ENCODE results near the gene PITX2. TPM values are rescaled to one million over a fixed set of nuclear protein-coding genes. Genes with fewer than 3 reads are reported as not detected.
A peak's percentile ranks its signal among the peaks of the same experiment; 100 is the strongest.

The PITX2 gene
- total RNA-seq, 1 donor from 2014 or later: 0.09 TPM

DNA sequence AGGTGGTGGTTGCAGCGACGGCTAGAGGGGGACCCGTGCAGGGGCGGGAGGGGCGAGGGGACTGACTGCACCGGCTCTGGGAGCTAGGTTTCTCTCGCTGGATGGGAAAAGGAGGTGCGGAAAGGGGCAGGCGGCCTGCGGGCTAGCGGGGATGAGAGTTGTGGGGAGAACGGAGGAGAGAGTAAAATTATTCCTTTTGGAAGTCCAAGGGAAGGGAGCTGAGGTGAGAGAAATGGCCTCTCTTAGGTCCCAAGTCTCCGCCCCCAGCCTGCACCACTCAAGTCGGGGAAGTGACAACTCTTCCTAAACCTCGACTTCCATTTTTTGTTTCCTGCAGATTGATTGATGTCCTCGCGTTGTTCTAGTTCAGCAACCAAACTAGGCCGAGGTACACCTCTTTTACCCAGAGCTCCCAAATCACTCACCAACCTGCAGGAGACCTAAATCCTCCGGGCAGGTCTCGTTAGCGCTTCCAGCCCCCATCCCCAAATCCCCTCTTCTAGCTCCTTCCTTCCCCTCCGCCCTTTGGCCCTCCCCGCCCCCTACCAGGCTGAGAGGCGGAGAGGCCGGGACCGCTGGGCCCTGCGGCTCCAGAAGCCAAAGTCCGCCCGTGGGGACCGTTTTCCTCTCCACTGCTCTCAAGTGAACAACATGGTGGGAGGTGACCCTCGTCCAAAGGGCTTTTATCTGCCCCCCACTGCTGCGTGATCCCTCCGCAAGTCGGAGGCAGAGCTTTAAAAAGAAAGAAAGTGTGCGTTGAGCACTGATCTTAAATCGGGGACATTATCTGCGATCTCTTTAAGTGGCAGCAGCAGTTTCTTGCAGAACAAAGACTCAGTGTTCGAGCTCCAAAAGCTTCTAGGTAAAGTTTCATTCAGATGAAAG, 7.3 kb downstream of the PITX2 start:
- H3K4me1 Mint-ChIP-seq: peaks cover 2% of the 10 kb centered on the region
- H3K4me3 Mint-ChIP-seq: no peak overlapping the region
- H3K9me3 Mint-ChIP-seq: peaks cover 17% of the 10 kb centered on the region
- peak overlapping the region; percentile 37 for H3K27ac Mint-ChIP-seq
- intact Hi-C loops (cut with micrococcal nuclease): loop anchor here (2.0 kb wide), 2 partner anchors 15 to 23 kb away; no protein-coding TSS in a partner anchor
- H3K36me3 Mint-ChIP-seq (ENCODE audit: low read depth): peaks cover 1% of the 10 kb centered on the region
- peaks cover 90% of the 10 kb centered on the region for H3K27me3 Mint-ChIP-seq
- DNase-seq: peak; percentile 53

DNA sequence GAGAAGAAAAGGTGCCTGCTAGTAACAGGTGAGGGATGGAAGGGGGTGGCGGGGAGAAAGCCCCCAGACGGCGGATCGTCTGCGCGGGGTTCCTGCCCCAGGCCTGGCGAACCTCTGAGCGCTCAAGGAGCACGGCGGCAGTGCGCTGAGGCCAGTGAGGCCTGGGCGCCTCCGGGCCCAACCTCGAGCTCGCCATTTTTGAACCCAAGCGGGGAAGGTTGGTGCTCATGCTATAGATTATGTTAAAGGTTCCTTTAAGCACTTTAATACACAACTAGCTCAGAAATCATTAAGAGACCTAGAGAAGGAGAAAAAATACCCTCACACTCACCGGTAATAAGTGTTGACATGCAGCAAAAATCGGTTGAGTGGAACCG, 7.9 kb downstream of the PITX2 start:
- H3K27ac Mint-ChIP-seq: peak overlapping the region; percentile 28
- H3K4me3 Mint-ChIP-seq: no peak overlapping the region
- H3K9me3 Mint-ChIP-seq: peaks cover 13% of the 10 kb centered on the region
- H3K27me3 Mint-ChIP-seq: peaks cover 88% of the 10 kb centered on the region
- peaks cover 3% of the 10 kb centered on the region for H3K36me3 Mint-ChIP-seq (ENCODE audit: low read depth)
- no peak for DNase-seq
- peaks cover 2% of the 10 kb centered on the region for H3K4me1 Mint-ChIP-seq
- intact Hi-C loops (cut with micrococcal nuclease): no loop called here

DNA sequence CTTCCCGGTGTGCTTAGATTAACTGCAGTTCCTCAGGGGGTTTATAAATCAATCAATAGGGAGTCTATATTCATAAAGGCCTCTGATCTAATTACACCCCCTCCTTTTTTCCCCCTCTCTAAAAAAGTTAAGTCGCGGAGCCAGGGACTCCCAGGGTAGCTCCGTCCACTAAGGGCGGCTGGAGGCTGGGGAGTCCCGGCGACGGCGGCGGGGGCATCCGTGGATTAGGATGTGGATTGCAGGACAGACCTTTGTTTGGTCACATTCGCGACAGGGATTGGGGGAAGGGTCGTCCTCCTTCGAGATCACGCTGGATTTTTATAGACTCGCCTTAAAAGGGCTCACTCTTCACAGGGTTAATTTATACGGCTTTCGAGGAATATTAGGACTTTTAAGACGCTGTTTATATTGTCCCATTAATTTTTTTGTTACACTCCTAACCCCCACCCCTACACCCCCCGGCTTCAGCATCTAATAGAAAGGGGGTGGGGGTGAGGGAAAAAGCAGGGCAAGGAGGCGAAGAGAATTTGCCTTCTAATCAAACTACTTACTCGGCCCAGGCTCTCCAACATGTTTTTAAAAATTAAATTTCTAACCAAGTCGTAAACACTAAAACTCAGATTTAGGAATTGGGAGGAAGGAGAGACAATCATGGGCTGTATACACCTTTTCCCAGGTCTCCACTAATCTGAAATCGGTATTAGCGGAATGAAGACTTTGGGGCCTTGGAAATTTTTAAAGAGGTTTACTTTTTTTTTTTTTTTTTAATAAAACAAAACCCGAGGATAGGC, 8.5 kb downstream of the PITX2 start:
- Mint-ChIP-seq H3K27ac (no peak overlapping the region), H3K27me3 (peaks cover 87% of the 10 kb centered on the region), H3K4me3 (no peak overlapping the region), H3K36me3 (ENCODE audit: low read depth) (peaks cover 3% of the 10 kb centered on the region), H3K9me3 (peaks cover 13% of the 10 kb centered on the region), H3K4me1 (peaks cover 2% of the 10 kb centered on the region)
- intact Hi-C loops (cut with micrococcal nuclease): no loop called here
- peak; percentile 54 for DNase-seq

DNA sequence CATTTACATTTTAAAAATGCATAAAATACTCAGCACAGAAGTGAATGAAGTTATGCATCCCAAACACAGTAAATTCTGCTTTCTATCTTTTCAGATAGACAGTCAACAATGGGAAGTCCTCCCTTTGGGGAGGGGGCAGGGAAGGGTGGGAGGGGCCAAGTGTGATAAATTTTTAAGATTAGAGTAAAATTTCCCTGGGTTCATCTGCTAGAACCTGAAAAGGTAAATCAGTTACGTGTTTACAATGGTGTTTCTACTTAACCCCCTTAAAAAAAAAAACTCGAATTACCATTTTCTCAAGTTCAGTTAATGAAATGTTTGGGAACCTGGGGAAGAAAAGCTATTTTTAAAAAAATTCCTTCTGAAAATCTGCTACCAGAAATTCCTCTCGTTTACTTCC, 9.1 kb downstream of the PITX2 start:
- no peak for DNase-seq
- Mint-ChIP-seq H3K4me1 (peaks cover 2% of the 10 kb centered on the region), H3K36me3 (ENCODE audit: low read depth) (peaks cover 3% of the 10 kb centered on the region), H3K27me3 (peaks cover 87% of the 10 kb centered on the region), H3K27ac (no peak overlapping the region), H3K9me3 (peaks cover 13% of the 10 kb centered on the region), H3K4me3 (no peak overlapping the region)
- intact Hi-C loops (cut with micrococcal nuclease): no loop called here

DNA sequence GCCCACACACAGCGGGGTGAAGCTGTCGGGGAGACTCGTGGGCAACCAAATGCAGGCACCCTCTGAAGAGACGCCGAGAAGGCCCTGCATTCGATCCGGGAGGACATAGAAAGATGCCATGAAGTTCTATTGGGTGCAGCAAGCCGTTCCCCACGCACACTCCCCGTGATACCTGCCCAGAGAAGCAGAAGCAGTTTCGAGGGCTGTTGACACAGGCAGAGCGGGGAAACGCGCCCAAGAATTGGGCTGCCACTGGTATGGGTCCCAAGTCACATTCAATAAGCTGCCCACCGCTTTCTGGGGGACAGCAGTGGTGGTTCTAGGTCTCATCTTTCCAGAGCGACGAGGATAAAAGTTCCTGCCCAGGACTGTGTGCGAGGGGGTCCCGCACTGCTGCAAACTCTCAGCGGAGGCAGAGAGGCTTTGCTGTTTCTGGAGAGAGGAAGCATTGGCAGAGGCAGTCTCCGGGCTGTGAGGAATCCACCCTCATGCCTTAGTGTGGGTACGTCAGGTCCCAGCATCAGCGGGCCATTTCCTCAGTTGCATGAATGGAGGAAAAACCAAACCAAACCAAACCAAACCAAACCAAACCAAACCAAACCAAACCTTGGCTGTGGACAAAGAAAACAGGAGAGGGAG, 10.1 kb downstream of the PITX2 start:
- no peak for DNase-seq

DNA sequence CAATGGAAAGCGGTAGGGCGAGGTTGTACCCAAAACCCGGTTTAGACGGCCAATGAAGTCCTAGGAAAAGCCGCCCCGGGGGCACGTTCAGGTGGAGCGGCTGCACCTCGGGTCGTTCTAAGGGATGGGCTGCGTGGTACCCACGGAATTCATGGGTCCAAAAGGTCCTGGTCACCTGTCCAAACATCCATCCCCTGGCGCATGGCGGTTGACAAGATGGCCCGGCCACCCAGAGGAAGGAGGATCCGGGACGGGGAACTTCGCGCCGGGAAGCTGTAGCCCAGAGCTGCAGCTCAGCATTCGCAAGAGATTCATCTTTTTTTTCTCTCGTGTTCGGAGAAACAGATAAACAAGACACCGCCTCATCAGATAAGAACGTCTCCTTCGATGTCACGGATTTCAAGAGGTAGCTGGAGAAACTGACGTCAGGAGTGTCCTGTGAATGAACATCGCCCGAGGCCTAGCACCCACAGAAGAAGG, 10.9 kb downstream of the PITX2 start:
- Mint-ChIP-seq H3K27ac (no peak overlapping the region), H3K4me1 (no peaks in the 10 kb centered on the region), H3K9me3 (peaks cover 6% of the 10 kb centered on the region), H3K36me3 (ENCODE audit: low read depth) (peaks cover 3% of the 10 kb centered on the region), H3K4me3 (no peak overlapping the region), H3K27me3 (peaks cover 79% of the 10 kb centered on the region)
- peak; percentile 53 for DNase-seq
- intact Hi-C loops (cut with micrococcal nuclease): loop anchor here (1.0 kb wide), 1 partner anchor 9 kb away; no protein-coding TSS in a partner anchor

More for the DNA sequence above, 10.1 kb downstream of the PITX2 start:
- Mint-ChIP-seq H3K27ac (no peak overlapping the region), H3K27me3 (peaks cover 85% of the 10 kb centered on the region), H3K9me3 (peaks cover 6% of the 10 kb centered on the region), H3K36me3 (ENCODE audit: low read depth) (peaks cover 3% of the 10 kb centered on the region), H3K4me1 (no peaks in the 10 kb centered on the region), H3K4me3 (no peak overlapping the region)
- intact Hi-C loops (cut with micrococcal nuclease): no loop called here

DNA sequence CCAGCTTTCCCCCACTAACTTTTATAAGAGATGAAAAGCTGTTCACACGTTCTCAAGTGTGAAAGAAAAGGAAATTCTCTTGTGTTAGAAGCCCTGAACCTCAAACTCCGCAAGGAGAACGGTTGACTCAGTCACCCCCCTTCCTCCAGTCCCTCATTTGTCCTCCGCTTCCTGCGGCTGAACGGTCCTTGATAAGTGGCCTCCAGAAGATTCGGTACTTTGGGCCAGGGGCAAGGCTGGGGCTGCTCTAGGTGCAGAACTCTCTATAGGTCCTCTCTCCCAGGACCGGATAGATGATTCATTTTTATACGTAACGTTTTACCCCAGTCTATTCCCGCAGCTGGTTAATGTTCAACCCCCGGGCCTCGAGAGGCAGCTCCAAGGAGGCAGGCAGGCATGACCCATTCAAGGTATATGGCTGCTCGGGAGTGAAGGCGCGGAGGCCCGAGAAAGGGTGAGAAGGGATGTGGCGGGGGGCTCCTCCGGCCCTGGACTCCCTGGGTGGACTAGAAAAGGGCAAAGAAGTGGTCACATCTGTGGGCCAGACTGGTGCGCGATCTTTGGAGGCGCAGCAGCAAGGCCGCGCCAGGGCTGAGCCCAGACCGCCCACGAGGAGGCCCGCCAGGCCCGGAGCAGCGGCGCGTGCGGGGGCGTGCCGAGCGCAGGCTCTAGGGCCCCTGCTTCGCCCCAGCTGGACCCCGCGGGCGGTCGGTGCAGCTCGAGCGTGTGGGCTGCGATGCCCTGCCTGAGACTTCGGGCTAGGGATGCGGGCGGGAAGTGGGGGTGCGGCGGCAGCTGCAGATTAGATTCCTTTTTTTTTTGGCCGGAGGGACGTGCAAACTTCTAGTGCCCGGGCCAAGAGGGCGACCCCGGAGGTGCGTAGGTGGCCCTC, 11.7 kb downstream of the PITX2 start:
- Mint-ChIP-seq H3K4me1 (no peaks in the 10 kb centered on the region), H3K4me3 (no peak overlapping the region), H3K27ac (no peak overlapping the region), H3K9me3 (peaks cover 6% of the 10 kb centered on the region), H3K36me3 (ENCODE audit: low read depth) (peaks cover 3% of the 10 kb centered on the region), H3K27me3 (peaks cover 70% of the 10 kb centered on the region)
- intact Hi-C loops (cut with micrococcal nuclease): loop anchor here (1.0 kb wide), 1 partner anchor 10 kb away; no protein-coding TSS in a partner anchor
- peak; percentile 53 for DNase-seq

DNA sequence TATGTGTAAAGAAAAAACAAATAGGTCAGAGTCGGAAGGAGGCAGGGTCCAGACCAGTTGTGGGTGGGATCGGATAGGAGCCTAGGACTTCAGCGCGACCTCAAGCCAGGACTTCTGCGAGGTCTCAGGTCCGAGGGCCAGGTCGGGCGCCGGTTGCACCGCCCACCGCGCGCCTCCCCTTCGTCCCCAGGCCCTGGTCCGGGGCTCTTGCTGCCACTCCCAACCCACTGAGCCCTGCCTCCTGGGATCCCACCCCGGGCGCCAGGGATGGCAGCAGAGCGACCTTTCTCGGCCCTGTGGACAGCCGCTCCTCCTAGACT, 12.3 kb downstream of the PITX2 start:
- Mint-ChIP-seq H3K9me3 (peaks cover 6% of the 10 kb centered on the region), H3K4me1 (no peaks in the 10 kb centered on the region), H3K36me3 (ENCODE audit: low read depth) (peaks cover 3% of the 10 kb centered on the region), H3K27ac (no peak overlapping the region), H3K27me3 (peaks cover 66% of the 10 kb centered on the region), H3K4me3 (no peak overlapping the region)
- intact Hi-C loops (cut with micrococcal nuclease): no loop called here
- no peak for DNase-seq

DNA sequence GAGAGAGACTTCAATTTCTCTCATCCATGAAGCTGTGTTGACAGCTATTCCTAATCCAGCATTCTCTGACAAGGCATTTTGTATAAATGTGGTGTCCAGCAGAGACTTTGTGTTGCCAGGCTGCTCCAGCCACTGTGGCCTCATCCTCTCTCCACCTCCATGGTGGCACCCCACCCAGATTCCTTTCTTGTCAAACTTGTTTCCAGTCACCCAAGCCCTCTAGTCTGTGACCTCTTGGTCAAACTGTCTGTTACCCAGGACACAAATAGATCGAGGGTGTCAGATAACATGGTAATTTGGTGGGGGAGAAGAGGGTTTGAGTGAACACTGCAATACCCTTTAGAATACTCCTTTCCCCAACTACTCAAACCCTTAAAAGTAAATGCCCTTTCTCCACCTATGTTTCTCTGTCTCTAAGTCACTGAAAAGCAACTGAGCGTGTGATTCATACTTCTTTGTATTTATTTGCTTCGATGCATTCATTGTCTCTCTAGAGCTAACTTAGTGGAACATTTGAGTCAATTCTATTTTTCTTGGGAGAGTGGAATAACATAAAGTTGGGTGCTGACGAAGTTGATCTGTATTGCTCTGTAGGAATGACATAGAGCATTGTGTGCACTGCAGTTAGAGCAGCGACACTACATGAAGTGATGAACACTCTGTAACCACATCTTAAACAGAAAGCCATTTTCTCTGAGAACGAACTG, 13.7 kb downstream of the PITX2 start:
- Mint-ChIP-seq H3K4me1 (no peaks in the 10 kb centered on the region), H3K27ac (no peak overlapping the region), H3K9me3 (peaks cover 4% of the 10 kb centered on the region), H3K27me3 (peaks cover 55% of the 10 kb centered on the region), H3K4me3 (no peak overlapping the region), H3K36me3 (ENCODE audit: low read depth) (peaks cover 3% of the 10 kb centered on the region)
- DNase-seq: no peak
- intact Hi-C loops (cut with micrococcal nuclease): no loop called here

DNA sequence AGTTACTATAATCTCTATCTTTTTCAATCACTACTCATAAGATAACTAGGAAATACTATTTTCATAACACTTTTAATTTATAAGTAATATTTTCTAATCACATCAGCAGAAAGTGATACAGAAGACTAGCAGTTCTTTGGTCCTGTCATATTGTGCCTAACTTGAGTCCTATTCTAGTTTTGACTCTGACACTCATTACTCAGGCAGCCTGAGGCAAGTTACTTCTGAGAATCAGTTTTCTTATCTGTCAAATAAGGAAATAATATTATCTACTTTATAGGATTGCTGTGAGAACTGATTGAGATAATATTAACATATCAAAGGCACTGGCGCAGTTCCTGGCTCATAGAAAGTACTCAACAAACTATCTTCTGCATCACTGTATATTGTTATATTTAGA, 17.8 kb downstream of the PITX2 start:
- H3K9me3 Mint-ChIP-seq: no peaks in the 10 kb centered on the region
- no peak overlapping the region for H3K4me3 Mint-ChIP-seq
- H3K27ac Mint-ChIP-seq: no peak overlapping the region
- H3K27me3 Mint-ChIP-seq: peaks cover 28% of the 10 kb centered on the region
- no peak for DNase-seq
- H3K4me1 Mint-ChIP-seq: no peaks in the 10 kb centered on the region
- intact Hi-C loops (cut with micrococcal nuclease): no loop called here
- no peaks in the 10 kb centered on the region for H3K36me3 Mint-ChIP-seq (ENCODE audit: low read depth)

DNA sequence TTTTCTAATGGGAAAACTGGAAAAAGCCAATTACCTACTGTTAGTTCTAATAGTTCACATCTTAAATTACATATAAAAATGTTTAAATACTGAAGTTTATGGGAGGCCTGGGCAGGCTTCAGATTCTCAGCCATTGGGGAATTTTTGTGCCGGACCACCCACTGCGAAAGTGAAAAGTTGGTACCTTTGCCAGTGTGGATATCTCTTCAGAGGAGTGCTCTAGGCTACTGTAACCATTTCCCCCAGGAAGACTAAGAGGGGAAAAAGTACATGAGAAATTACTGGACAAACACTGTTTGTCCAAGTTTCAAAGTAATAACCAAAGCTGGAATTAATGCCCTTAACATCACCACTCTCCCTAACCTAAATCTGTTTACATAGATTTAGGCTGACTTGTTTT, 20.8 kb downstream of the PITX2 start:
- peaks cover 17% of the 10 kb centered on the region for H3K27me3 Mint-ChIP-seq
- H3K27ac Mint-ChIP-seq: no peak overlapping the region
- intact Hi-C loops (cut with micrococcal nuclease): no loop called here
- H3K4me3 Mint-ChIP-seq: no peak overlapping the region
- H3K36me3 Mint-ChIP-seq (ENCODE audit: low read depth): no peaks in the 10 kb centered on the region
- H3K9me3 Mint-ChIP-seq: peaks cover 3% of the 10 kb centered on the region
- H3K4me1 Mint-ChIP-seq: no peaks in the 10 kb centered on the region
- no peak for DNase-seq

DNA sequence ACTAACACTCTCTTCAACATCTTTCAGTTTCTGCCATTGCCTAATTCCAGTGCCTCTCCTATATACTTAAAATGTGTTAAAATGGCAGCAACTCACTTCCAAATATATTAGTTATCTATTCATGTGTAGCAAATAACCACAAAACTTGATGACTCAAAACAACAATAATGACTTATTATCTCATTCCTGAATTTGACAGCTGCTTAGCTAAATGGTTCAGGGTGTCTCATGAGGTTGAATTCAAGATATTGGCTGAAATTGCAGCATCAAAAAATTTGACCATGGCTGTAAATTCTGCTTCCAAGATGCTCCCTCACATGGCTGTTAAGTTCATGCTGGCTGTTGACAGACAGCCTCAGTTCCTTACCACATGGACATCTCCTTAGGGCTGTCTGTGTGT, 25.3 kb downstream of the PITX2 start:
- Mint-ChIP-seq H3K4me1 (no peaks in the 10 kb centered on the region), H3K36me3 (ENCODE audit: low read depth) (no peaks in the 10 kb centered on the region), H3K9me3 (peaks cover 18% of the 10 kb centered on the region), H3K4me3 (no peak overlapping the region), H3K27me3 (peaks cover 8% of the 10 kb centered on the region), H3K27ac (no peak overlapping the region)
- DNase-seq: no peak
- intact Hi-C loops (cut with micrococcal nuclease): no loop called here

Data from activated CD4-positive, alpha-beta T cell treated with anti-CD3 and anti-CD28 coated beads, Interleukin-2, amount 10 ng/mL, durations not matched to agents 24 days and 14 days (primary cell).